ENCODE measurements around the gene LOX. TPM values are rescaled to one million over a fixed set of nuclear protein-coding genes. Genes with fewer than 3 reads are reported as not detected.
"Not testable (repeated sequence)": the region's sequence is repeated elsewhere in the genome, so short reads cannot be mapped to it uniquely, and the experiment has no call there.

Gene LOX
- total RNA-seq, 1 donor from 2014 or later, result not detected

- Mint-ChIP-seq H3K36me3 (ENCODE audit: low read depth) (no peaks in the 10 kb centered on the region), H3K27me3 (ENCODE audit: insufficient read depth) (peaks cover 4% of the 10 kb centered on the region), H3K9me3 (no peaks in the 10 kb centered on the region), H3K27ac (no peak overlapping the region), H3K4me3 (no peak overlapping the region), H3K4me1 (ENCODE audit: low read depth) (no peaks in the 10 kb centered on the region)
- intact Hi-C loops (cut with micrococcal nuclease), result no loop called here
- DNase-seq (ENCODE audit: low spot score), result no peak
Observed at GRCh38 chr5:122112063-122112462, 34.0 kb upstream of the LOX start.

- intact Hi-C loops (cut with micrococcal nuclease), result no loop called here
- DNase-seq (ENCODE audit: low spot score), result no peak
- Mint-ChIP-seq H3K27me3 (ENCODE audit: insufficient read depth) (peaks cover 4% of the 10 kb centered on the region), H3K9me3 (no peaks in the 10 kb centered on the region), H3K4me3 (no peak overlapping the region), H3K27ac (no peak overlapping the region), H3K36me3 (ENCODE audit: low read depth) (no peaks in the 10 kb centered on the region), H3K4me1 (ENCODE audit: low read depth) (no peaks in the 10 kb centered on the region)
Observed at GRCh38 chr5:122111460-122111859, 33.4 kb upstream of the LOX start.

DNA sequence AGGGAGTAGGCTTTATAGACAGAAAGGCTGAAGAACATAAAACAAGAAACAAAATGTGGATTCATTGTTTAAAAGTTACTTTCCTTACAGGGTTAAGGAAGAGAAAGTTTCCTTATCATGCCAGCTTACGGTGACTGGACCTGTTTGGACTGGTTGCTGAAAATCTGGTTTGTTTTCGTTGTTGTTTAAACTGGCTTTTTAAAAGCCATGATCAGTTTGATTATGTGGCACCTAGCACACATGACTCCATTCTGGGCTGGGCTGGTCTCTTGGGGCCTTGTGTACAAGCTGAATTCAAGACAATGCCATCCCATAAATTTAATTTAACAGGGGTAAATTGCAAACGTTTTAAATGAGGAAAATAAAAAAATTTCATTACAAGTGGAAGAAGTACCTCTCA lies 32.9 kb upstream of the LOX start:
- Mint-ChIP-seq H3K36me3 (ENCODE audit: low read depth) (no peaks in the 10 kb centered on the region), H3K4me3 (no peak overlapping the region), H3K4me1 (ENCODE audit: low read depth) (no peaks in the 10 kb centered on the region), H3K27ac (no peak overlapping the region), H3K9me3 (no peaks in the 10 kb centered on the region), H3K27me3 (ENCODE audit: insufficient read depth) (peaks cover 4% of the 10 kb centered on the region)
- intact Hi-C loops (cut with micrococcal nuclease), result no loop called here
- DNase-seq (ENCODE audit: low spot score), result no peak

DNA sequence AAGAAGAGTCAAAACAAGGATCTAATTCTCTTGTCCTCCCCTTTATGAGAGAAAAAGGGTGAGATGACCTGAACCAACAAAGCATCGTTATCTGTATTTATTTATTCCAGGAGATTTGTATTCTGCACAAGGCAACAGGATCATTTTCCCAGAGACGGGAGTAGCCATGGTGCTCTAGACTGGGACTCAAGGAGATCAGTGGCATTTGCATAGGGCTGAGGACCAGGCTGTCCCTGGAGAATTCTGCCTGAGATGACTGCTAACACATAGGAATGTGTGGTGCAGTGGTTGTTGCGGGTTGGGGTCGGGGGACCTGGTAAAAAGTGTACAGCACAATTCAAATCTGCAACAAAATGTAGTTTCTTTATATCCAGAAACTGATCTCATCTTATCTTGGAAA lies 29.0 kb upstream of the LOX start:
- Mint-ChIP-seq H3K27ac (no peak overlapping the region), H3K9me3 (no peaks in the 10 kb centered on the region), H3K27me3 (ENCODE audit: insufficient read depth) (peaks cover 6% of the 10 kb centered on the region), H3K4me1 (ENCODE audit: low read depth) (no peaks in the 10 kb centered on the region), H3K4me3 (no peak overlapping the region), H3K36me3 (ENCODE audit: low read depth) (no peaks in the 10 kb centered on the region)
- DNase-seq (ENCODE audit: low spot score), result no peak
- intact Hi-C loops (cut with micrococcal nuclease), result no loop called here

- H3K4me3 Mint-ChIP-seq, result no peak overlapping the region
- intact Hi-C loops (cut with micrococcal nuclease), result no loop called here
- no peaks in the 10 kb centered on the region for H3K36me3 Mint-ChIP-seq (ENCODE audit: low read depth)
- H3K4me1 Mint-ChIP-seq (ENCODE audit: low read depth), result no peaks in the 10 kb centered on the region
- DNase-seq (ENCODE audit: low spot score), result no peak
- peaks cover 13% of the 10 kb centered on the region for H3K27me3 Mint-ChIP-seq (ENCODE audit: insufficient read depth)
- no peak overlapping the region for H3K27ac Mint-ChIP-seq
- H3K9me3 Mint-ChIP-seq, result no peaks in the 10 kb centered on the region
Observed at GRCh38 chr5:122105909-122106308, 27.9 kb upstream of the LOX start.

DNA sequence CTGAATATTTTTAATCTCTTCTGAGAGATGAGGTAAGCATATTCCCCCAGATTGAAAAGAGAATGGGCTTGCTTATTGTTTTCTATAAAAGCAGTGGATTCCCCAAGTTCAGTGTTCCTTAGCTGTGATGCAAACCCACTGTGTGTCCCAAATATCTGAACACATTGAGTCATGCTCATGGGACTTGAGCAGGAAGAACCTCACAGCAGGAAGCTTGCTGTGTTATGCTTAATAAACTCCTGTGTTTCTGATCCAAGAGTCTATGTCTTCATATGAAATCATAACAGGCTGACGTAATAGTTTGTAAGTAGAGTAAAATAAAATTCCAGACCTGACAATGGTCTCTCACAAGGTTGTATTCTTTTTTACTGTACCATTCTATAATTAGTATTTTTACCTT lies 24.8 kb upstream of the LOX start:
- H3K9me3 Mint-ChIP-seq, result no peaks in the 10 kb centered on the region
- H3K36me3 Mint-ChIP-seq (ENCODE audit: low read depth), result no peaks in the 10 kb centered on the region
- no peaks in the 10 kb centered on the region for H3K4me1 Mint-ChIP-seq (ENCODE audit: low read depth)
- peaks cover 13% of the 10 kb centered on the region for H3K27me3 Mint-ChIP-seq (ENCODE audit: insufficient read depth)
- H3K27ac Mint-ChIP-seq, result no peak overlapping the region
- no peak overlapping the region for H3K4me3 Mint-ChIP-seq
- DNase-seq (ENCODE audit: low spot score), result no peak
- intact Hi-C loops (cut with micrococcal nuclease), result no loop called here

DNA sequence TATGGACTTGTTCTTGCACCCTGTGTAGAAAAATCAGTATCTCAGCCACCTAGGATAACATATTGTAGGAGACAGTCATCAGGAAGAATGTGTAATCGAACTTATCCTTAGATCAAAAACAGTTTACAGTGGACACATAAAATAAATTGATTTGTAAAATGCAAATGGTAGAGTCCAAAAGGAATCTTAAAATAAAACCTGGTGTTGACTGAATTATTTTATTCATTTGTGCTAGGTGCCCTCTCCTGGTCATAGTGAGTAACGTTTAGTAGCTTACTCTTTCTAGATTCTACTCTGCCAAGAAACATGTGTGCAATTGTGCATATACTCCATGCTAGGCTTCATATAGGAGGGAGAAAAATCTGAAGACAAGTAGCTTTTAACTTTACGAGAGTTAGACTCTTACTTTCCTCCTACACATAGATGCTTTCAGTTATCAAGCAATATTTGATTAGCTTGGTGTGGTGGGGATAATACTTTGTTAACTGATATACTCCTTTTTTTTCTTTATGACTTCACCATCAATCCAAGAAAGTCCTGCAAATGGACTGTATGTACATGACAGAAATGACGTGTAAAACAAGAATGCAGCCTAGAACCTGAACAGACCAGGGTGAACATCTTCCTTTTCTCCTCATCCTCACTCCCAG lies 23.7 kb upstream of the LOX start:
- DNase-seq (ENCODE audit: low spot score), result no peak
- no peaks in the 10 kb centered on the region for H3K4me1 Mint-ChIP-seq (ENCODE audit: low read depth)
- no peaks in the 10 kb centered on the region for H3K36me3 Mint-ChIP-seq (ENCODE audit: low read depth)
- peaks cover 11% of the 10 kb centered on the region for H3K27me3 Mint-ChIP-seq (ENCODE audit: insufficient read depth)
- no peaks in the 10 kb centered on the region for H3K9me3 Mint-ChIP-seq
- no peak overlapping the region for H3K4me3 Mint-ChIP-seq
- H3K27ac Mint-ChIP-seq, result no peak overlapping the region
- intact Hi-C loops (cut with micrococcal nuclease), result loop anchor here (1.0 kb wide), 1 partner anchor 134 kb away; no protein-coding TSS in a partner anchor

- no peak for DNase-seq (ENCODE audit: low spot score)
- H3K27me3 Mint-ChIP-seq (ENCODE audit: insufficient read depth), result peaks cover 6% of the 10 kb centered on the region
- H3K27ac Mint-ChIP-seq, result no peak overlapping the region
- no peaks in the 10 kb centered on the region for H3K36me3 Mint-ChIP-seq (ENCODE audit: low read depth)
- no peaks in the 10 kb centered on the region for H3K4me1 Mint-ChIP-seq (ENCODE audit: low read depth)
- intact Hi-C loops (cut with micrococcal nuclease), result no loop called here
- no peaks in the 10 kb centered on the region for H3K9me3 Mint-ChIP-seq
- no peak overlapping the region for H3K4me3 Mint-ChIP-seq
Observed at GRCh38 chr5:122099060-122099790, 21.2 kb upstream of the LOX start.

DNA sequence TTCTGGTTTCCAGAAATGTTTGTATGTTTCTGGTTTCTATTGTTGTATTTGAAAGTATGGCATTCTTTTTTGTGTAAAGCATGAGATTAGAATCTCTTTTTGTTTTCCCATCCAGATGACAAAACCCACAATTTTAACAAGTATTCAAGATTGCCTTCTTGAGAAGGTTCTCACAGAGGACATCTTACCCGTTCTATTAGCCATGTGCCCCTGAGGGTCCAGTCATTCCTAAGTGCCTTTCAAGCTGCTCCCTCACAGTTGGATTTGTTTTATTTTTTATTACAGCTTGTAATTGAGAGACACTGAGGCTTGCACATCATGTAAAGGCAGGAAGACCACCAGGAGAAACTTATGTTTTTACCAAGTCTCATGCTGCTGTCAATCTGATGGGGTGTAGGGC lies 19.3 kb upstream of the LOX start:
- intact Hi-C loops (cut with micrococcal nuclease), result no loop called here

GRCh38 chr5:122095158-122095557 lies 17.1 kb upstream of the LOX start:
- no peaks in the 10 kb centered on the region for H3K9me3 Mint-ChIP-seq
- no peaks in the 10 kb centered on the region for H3K36me3 Mint-ChIP-seq (ENCODE audit: low read depth)
- H3K4me3 Mint-ChIP-seq, result no peak overlapping the region
- peaks cover 1% of the 10 kb centered on the region for H3K27me3 Mint-ChIP-seq (ENCODE audit: insufficient read depth)
- no peaks in the 10 kb centered on the region for H3K4me1 Mint-ChIP-seq (ENCODE audit: low read depth)
- no peak overlapping the region for H3K27ac Mint-ChIP-seq
- no peak for DNase-seq (ENCODE audit: low spot score)
- intact Hi-C loops (cut with micrococcal nuclease), result no loop called here

More for the DNA sequence above, 19.3 kb upstream of the LOX start:
- Mint-ChIP-seq H3K27me3 (ENCODE audit: insufficient read depth) (peaks cover 8% of the 10 kb centered on the region), H3K4me1 (ENCODE audit: low read depth) (no peaks in the 10 kb centered on the region), H3K36me3 (ENCODE audit: low read depth) (no peaks in the 10 kb centered on the region), H3K27ac (no peak overlapping the region), H3K9me3 (no peaks in the 10 kb centered on the region), H3K4me3 (no peak overlapping the region)
- DNase-seq (ENCODE audit: low spot score), result no peak

DNA sequence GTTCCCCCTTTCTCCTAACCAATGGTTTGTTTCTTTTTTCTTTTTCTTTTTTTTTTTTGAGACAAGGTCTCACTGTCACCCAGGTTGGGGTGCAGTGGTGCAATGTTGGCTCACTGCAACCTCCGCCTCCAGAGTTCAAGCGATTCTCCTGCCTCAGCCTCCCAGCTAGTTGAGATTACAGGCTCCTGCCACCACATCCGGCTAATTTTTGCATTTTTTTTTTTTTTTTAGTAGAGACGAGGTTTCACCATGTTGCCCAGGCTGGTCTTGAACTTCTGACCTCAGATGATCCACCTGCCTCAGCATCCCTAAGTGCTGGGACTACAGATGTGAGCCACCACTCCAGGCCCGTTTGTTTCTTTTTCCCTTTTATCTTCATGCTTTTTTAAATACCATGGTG lies 16.2 kb upstream of the LOX start:
- H3K36me3 Mint-ChIP-seq (ENCODE audit: low read depth); H3K4me1 Mint-ChIP-seq (ENCODE audit: low read depth); H3K27ac Mint-ChIP-seq; H3K27me3 Mint-ChIP-seq (ENCODE audit: insufficient read depth); H3K4me3 Mint-ChIP-seq; DNase-seq (ENCODE audit: low spot score); intact Hi-C loops (cut with micrococcal nuclease); H3K9me3 Mint-ChIP-seq: not testable (repeated sequence)

- Mint-ChIP-seq H3K27ac (no peak overlapping the region), H3K9me3 (no peaks in the 10 kb centered on the region), H3K4me3 (no peak overlapping the region), H3K4me1 (ENCODE audit: low read depth) (no peaks in the 10 kb centered on the region), H3K36me3 (ENCODE audit: low read depth) (no peaks in the 10 kb centered on the region), H3K27me3 (ENCODE audit: insufficient read depth) (peaks cover 1% of the 10 kb centered on the region)
- DNase-seq (ENCODE audit: low spot score), result no peak
- intact Hi-C loops (cut with micrococcal nuclease), result no loop called here
Observed at GRCh38 chr5:122093415-122094180, 15.5 kb upstream of the LOX start.

DNA sequence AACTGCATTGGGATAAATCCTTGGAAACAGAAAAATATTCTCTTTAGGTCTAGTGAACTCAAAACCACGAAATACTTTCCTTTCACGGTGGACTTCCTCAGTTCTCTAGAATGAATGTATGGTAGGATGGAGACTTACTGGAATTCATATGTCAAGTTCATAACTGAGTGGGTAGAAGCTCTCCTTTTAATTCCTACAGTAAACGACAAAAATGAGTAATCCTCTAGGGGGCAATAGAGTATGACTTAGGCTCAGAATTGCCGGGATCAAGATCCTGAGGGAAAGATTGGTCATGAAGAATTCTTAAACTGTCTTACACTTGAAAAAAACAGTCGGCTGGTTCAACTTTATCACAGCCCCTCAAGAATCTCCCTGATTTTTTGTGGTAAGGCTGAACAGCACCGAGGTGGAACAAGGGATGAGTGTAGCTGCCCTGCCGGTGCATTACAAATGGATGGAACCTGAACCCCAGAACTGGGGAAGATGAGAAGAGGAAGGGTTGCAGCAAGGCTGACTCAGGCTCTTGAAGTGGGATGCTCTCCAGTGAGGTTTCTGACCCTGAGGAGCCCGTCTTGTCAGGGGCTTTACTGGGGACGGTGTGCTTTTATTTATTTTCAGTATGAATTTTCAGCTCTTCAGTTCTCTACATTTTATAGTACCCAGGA lies 14.0 kb upstream of the LOX start:
- DNase-seq (ENCODE audit: low spot score), result no peak
- peaks cover 1% of the 10 kb centered on the region for H3K27me3 Mint-ChIP-seq (ENCODE audit: insufficient read depth)
- no peak overlapping the region for H3K27ac Mint-ChIP-seq
- H3K9me3 Mint-ChIP-seq, result no peaks in the 10 kb centered on the region
- no peak overlapping the region for H3K4me3 Mint-ChIP-seq
- H3K36me3 Mint-ChIP-seq (ENCODE audit: low read depth), result no peaks in the 10 kb centered on the region
- no peaks in the 10 kb centered on the region for H3K4me1 Mint-ChIP-seq (ENCODE audit: low read depth)
- intact Hi-C loops (cut with micrococcal nuclease), result no loop called here

All from activated T-helper 1 cell treated with anti-CD3 and anti-CD28 coated beads, Interleukin-12 subunit alpha, Interleukin-12 subunit beta, Interleukin-2, Interleukin-4 antibody, amounts not matched to agents 30 ng/mL and 10 ng/mL and 1 ng/mL, durations not matched to agents 14 hours and 24 hours and 36 hours (primary cell).